DLD1 (cell line): ENCODE measurements around the gene ZNF385B.
"Not testable (repeated sequence)": the region's sequence is repeated elsewhere in the genome, so short reads cannot be mapped to it uniquely, and the experiment has no call there.

Experiments
- in situ Hi-C: cut with HindIII; loops from 2 replicates; pipeline ENCODE4 v1.10.0; 2017; ENCODE audit warnings: low sequenced_read_pairs

ZNF385B gene

DNA sequence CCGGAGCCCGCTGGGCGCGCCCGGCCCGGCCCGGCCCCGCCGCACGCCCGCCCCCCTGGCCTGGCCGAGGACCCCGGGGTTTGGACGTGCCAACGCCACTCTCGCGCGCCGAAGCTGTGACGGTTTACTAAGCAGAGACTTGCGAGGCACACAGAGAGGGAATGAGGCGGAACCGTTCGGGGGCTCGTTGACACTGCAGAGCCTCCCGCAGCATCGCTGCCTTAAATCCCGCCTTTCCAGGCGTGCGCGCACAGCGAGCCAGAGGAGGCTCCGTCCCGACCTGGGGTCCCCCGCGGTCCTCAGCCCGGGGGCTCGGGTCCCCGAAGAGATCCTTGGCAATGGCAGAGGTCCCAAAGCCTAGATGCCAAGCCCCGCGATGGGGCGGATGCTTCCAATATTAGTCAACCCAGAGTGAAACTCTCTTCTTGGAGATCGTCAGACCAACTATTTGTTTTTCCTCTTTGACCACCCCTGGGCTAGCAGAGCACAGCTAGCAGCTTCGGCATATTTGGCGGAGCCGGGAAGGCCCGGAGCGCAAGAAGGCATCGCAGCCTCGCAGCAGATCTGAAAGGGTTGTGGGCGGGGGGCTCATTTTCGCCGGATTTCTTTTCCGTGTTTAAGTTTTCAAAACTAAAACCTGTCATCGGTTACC is at the start of gene ZNF385B:
Gene ZNF385B (minus strand): TSS at position 197 of the 652 bp plus-strand sequence.
- in situ Hi-C loops = no loop called here

DNA sequence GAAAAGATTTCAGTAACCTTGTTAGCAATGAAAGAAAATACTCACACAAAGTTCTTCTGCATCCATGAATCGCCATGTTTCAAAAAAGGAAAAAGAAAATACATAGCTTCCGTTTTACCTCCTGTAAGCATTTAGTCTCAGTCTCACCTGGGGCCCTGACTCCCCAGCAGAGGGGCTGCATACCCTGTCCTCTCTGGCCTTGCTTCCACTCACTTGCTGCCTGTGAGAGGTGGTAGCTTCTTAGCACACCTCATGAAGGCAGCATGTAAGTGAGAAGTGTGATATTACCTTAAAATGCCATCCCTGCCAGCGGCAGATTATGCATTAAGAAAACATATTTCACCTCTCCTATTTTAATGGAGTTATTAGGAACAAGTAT is 49.3 kb upstream of the ZNF385B start:
- in situ Hi-C loops = no loop called here

DNA sequence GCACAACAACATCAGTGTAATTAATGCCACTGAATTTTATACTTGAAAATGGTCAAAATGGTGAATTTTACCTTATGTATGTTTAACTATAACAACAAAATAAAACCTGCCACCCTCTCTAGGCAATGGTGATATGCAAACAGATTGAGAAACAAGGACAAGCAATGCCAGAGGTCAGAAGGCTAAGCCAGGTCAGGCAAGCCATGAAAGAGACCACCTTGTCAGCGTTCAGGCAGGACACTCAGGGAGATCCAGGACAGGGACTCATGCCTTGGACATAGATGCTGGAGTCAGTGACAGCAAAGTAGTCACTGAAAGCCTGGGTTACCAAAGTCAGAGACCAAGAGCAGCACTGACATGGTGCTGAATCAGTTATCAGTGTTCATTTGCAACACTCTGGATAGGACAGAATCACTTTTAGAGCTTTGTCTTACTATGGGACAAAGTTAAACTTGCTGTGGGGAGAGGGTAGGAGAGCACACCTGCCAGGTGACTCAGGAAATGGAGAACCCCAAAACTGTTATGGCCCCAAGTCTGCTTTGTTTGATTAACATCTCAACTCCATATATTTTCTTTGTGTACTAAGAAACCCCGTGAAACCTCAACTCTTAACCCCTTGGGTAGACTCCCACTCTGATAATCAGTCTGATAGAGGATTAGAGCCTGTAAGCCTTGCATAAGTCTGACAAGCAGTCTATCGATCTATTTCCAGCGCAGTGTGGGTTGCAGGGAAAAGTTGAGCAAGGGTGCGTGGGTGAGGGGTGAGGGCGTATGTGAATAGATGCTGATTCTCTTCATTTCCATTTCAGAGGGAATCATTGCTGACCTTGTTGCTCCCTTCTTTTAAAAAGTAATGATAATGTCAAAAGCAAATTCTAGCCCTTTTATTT is 48.7 kb upstream of the ZNF385B start:
- in situ Hi-C loops = no loop called here

DNA sequence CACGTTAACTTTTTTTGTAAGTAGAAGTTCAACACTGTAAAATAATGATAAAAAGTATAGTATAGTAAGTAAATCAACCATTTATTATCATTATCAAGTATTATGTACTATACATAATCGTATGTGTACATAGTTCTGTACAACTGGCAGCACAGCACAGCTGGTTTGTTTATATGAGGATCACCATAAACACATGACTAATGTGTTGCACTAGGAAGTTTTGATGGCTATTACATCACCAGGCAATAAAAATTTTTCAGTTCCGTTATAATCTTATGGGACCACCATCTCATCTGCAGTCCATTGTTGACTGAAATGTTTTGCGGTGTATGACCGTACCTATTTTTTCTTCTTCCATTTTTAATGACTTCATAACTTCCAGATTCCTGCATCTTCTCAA is 39.2 kb upstream of the ZNF385B start:
- in situ Hi-C loops = no loop called here

DNA sequence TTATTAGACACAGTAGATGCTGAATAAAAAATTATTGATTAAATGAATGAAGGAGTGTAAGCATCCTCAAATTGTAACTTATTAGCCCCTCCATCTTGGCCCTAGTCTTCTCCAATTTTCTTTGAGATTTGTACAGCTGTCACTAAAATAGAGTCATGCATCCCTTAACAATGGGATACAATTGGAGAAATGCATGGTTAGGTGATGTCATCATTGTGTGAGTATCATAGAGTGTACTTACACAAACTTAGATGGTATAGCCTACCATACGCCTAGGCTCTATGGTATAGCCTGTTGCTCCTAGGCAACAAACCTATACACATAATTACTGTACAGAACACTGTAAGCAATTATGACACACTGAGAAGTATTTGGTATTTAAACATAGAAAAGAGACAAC is 38.3 kb upstream of the ZNF385B start:
- in situ Hi-C loops = no loop called here

DNA sequence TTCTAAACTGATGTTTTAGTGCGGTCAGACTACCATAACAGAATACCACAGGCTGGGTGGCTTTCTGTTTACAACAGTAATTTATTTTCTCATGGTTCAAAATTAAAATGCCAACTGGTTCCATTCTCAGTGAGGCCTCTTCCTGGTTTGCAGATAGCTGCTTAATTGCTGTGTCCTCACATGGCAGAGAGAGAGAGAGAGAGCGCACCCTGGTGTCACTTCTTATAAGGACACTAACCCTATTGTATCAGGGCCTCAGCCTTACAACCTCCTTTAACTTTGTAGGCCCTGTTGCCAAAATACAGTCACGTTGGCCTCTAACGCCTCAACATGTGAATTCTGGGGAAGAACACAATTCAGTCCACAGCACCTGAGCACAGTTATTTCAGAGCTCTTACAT is 37.5 kb upstream of the ZNF385B start:
- in situ Hi-C loops = no loop called here

DNA sequence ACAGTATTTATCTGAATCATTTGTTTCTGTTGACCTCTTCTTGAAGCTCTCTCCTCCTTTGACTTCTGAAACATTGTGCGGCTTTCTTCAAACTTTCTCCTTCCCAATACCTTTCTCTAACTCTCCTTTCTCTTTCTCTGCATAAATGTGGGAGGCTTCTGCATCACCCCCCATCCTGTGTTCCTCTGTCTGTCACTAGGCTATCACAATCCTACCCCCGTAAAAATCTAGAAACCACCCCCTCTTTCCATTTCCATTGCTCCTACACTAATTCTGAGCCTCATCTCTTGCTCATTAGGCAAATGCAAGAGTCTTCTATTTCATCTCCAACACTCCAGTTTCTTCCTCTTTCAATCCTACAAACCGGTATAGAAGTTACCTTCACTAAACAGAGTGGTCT is 32.2 kb upstream of the ZNF385B start:
- in situ Hi-C loops = no loop called here

DNA sequence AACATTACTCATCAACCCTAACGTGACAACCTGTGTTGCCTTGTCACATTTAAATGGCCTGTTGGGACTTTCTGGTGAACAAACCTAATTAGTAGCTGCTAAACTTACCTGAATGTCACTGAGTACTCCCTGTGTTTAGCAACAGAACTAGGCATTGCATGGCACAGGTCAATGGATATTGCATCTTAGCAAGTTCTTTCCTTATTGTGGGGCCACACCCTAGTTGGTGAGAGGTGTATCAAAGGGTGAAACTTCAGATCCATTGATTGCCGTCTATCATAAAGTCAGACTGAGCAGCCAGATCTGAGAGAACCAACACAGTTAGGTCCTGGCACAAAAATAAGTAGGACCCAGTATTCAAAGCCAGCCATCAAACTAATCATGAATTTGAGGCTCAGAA is 29.8 kb upstream of the ZNF385B start:
- in situ Hi-C loops = no loop called here

DNA sequence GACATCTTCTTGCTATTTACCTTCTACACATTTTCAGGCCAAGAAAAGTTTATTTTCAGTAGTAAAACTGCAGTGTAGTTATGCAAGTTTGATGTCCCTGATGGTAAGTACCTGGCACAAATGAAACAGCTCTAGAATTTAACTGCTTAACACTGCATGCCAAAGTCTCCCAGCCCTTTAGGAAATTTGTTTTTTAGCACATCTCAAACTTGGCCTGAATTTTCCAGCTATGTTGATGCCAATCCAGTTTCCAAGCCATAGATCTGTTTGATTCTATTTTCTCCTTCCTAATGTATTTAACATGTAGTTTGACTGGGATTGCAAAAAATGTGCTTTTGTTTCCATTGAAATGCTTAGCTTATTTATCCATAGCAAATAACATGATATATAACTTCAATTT is 29.3 kb upstream of the ZNF385B start:
- in situ Hi-C loops = no loop called here

DNA sequence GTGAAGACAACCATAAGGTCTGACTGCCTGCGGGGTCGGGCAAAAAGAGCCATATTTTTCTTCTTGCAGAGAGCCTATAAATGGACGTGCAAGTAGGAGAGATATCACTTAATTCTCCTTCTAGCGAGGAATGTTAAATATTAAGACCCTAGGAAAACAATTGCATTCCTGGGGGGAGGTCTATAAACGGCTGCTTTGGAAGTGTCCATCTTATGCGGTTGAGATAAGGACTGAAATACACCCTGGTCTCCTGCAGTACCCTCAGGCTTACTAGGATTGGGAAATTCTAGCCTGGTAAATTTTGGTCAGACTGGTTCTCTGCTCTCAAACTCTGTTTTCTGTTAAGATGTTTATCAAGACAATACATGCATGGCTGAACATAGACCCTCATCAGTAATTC is 27.2 kb upstream of the ZNF385B start:
- in situ Hi-C loops = not testable (repeated sequence)

DNA sequence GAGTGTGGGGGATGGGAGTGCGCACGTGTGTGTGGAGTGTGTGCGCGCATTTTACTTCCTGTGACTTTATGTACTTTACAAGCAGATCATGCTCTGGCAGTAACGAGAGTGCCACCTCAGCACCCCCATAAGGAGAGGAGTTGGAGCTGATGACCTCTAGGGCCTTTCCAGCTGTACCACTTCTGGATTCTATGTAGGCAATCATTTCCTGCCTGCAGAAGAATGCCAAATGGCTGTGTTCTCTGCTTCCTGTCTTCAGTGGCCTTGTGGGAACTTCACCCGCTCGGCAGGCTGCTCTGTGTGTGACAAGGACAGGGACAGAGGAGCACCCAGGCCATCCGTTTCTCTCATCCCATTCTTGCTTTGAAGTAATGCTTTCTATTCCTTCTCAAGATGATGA is 22.8 kb upstream of the ZNF385B start:
- in situ Hi-C loops = no loop called here

DNA sequence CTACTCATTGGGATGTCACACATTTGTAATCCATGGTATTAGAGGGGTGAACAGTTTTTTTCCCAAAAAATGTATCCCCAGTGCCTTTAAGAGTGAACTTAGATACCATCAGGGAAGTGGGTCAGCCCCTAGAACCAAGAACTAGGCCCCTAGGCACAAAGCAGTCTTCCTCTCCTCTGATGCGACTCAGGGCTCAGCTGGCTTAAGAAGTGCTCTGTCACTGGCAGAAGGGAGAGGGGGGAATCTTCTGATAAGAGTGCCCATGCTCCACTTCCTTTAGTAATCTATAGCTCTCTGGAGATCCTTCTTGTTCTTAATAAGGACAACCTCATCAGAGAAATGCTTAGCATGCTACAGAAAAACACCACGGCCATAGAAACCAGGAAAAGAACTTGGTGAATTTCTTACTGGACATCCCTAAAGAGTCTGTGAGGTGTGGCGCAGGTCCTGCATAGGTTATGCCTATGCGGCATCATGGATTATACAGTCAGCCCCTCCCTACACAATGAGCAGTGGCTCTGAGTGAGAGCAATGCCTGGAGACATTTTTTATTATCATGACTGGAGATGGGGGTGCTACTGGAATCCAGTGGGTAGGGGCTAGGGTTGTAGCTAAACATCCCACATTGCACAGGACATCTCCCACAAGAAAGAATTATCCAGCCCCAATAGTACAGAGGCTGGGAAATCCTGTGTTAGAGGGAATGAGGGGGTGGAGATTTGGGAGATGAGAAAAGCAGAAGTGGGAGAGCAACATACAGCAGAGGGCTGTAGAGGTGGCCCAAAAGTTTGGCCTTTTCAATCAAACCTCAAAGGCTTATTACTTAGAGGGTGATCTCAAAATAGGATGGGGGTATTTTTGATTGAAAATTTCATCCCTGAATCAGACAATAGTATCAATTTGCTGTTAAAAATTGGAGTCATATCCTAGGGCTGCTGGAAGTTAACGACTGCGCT is 21.7 kb upstream of the ZNF385B start:
- in situ Hi-C loops = no loop called here

DNA sequence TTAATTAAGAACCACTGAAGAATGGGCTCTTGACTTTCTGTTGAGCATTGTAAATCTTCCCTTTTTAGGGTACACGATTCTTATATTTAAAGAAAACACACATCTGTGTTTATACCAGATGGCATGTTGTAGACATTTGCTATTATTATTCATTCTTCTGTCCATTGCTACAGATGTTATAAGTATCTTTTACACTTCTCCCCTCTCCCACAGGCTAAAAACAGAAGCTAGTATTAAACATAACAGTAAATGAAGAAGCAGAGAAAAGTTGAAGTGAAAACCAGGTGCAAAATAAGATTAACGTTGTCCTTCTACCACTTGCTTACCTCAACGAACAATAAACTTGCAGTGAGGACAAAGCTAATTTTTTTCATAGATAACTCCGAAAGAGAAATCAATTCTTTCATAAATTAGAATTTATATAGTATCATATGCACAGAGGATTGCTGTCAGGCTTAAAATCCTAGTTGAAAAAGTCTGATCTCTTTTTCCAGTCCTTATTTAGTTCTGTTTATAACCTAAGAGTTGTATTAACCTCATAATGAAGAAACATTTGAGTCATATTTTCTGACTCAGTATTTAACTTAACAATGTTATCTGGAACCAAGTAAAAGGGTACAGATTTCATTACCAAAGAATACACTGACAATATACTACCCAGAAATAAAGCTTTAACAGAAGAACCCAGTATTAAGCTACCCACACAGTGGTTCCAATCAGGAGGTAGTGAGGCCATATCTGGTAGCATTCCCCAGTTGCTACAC is 16.4 kb upstream of the ZNF385B start:
- in situ Hi-C loops = no loop called here

DNA sequence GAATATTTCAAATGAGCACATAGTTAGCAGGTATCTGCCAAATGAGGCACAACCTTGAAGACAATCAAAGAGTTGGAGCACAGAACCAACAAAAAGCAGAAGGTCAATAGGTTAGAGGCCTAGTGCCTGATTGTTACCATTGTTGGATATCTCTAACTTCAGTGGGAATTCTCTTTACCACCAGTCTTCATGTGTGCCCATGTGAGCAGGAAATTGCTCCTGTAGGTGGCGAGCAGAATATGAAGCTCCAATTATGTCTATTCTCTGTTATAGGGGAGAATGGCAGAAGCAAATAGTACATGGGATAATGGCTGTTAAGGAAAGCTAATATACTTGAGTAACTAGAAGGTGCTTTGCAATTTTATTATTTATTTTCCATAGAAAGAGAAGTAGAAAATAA is 14.9 kb upstream of the ZNF385B start:
- in situ Hi-C loops = no loop called here

DNA sequence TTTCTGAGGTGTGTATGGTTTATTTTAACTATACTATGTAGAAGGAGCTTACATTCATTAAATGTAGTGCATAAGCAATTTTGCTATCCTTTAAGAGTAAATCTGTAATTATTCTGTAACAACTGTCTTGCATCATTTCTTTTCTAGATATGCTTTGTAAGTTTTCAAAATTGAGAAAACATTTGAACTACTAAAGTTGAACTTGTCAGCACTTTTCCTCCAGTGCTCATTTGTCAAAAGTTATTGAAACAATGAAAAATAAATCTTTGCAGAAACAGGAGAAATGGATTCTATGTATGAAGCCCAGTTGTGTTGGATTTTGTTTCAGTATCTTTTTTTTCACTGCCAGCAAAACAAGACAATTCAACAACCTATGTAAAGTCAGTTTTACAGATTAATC is 14.5 kb upstream of the ZNF385B start:
- in situ Hi-C loops = no loop called here

DNA sequence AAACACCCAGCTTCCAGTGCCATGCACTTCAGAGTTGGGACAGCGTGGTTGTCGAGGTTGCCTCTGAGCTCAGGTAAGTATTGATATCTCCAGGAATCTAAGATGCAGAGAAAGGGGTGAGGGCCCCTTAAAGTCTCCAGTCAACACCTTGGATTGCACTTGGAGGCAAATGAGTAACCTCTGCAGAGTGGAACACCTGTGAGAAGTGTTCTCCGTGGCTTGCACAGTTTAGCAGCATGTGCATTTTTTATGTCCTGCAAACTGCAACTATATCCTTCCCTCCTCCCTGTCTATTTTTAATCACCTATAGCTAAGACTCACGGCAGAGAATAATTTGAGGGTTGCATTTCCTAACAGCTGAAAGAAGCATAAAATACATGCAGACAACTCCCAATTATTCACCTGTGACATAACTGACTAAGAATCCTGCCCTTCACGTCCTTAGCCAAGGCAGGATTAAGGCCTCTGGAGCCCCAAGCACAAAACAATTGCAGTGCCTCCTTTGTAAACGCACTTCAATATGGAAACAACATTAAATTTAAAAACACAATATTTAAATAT is 1.6 kb upstream of the ZNF385B start:
- in situ Hi-C loops = no loop called here

DNA sequence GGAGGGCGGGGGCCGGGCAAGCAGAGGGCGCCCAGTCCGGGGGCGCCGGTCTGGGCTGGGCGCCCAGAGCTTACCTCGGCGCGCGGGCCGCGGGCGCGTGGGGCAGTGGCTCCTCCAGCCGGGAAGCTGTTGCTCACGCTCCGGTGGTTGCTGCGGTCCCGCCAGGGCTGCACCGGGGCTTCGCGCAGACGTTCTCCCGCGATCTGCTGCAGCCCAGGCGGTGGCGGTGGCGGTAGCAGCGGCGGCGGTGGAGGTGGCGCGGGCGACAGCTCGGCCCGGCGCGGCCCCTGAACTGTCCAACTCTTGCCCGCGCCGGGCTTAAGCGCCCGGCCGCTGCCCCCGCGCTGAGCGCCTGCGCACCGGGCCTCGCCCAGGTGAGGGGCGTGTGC is 391 bp downstream of the ZNF385B start:
- in situ Hi-C loops = no loop called here

DNA sequence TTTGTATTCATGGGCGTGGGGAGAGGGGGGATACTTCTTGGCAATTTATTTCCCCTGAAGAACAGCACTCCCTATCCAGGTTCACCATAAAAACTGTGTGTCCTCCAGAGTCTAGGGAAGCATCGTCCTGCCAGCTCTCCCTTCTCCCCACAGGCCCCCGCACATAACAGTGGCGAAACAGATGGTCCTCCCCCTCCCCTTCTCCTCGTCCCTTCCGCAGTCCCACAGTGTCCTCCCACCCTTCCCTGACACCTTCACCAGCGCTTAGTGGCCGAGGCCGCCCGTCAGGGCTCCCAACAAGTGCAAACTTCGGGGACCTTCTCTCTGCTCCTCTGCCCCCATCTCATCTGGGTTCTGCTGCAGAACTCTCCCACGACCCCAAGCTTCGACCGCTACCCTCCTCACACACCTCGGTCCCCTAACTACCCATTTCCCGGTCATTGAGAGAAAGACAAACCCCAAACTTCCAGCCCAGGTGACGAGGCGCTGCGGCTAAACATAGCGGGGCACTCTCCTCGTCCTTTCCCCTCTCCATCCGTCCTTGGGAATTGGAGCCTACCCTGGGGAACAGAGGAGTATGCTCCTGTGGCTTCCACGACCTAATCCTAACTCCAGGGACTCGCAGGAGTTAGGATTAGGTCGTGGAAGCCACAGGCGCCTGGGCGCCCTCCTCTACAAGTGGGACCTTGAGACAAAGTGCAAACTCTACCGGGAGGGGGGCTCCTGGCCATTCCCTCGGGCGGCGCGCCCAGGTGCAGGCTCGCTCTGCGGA is 971 bp downstream of the ZNF385B start:
- in situ Hi-C loops = no loop called here

DNA sequence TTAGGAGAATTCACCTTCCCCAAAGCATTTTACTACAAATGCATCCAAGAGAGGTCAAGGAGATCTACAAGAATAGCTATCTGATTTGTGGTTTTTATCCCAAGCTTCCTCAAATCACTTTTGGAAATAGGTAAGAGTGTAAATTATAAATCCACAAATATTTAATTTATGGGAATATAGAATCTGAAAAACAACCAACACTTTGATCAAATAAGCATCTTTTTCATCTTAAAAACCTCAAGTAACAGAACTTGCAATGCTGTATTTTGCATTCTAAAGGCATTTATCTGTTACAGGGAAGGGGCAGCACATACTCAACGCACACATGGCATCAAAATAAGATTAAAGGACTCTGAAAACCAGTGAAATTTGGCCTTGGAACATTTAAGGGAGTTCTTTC is 1.9 kb downstream of the ZNF385B start:
- in situ Hi-C loops = no loop called here

DNA sequence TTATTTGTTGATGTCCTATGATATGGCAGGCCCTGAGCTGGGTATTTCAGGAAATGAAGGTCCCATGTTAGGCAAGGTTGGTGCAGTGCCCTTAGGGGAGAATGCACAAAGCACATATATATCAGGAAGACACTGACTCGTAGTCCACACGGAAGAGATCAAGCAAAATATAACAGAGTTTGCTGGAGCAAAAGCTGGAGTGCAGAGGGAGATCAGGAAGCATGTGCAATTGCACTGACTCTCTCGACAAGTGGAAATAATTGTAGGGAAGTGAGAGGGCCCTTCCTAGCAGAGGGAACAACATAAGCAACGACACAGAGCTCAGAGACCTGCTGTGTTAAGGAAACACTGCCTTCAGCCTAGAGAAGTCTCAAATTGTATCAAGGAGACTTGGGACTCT is 4.2 kb downstream of the ZNF385B start:
- in situ Hi-C loops = no loop called here
